HG02798 (cell line): ENCODE measurements around the gene EPSTI1.

Experiments
- ATAC-seq: cut with Tn5 transposase; IDR thresholded peaks from one replicate; pipeline ENCODE4 v1.9.1; 2021; ENCODE audit warnings: mild to moderate bottlenecking; ENCODE audit not compliant: unreplicated experiment, poor library complexity

EPSTI1 gene

GRCh38 chr13:42977219-42977659 is 14.8 kb downstream of the EPSTI1 start:
- ATAC-seq, result no peak

- no peak for ATAC-seq
Observed at GRCh38 chr13:42976066-42976465, 16.0 kb downstream of the EPSTI1 start.

- ATAC-seq, result no peak
Observed at GRCh38 chr13:42973581-42973980, 18.5 kb downstream of the EPSTI1 start.

- no peak for ATAC-seq
Observed at GRCh38 chr13:42971691-42972347, 20.2 kb downstream of the EPSTI1 start.

- peak; percentile 86 for ATAC-seq
Observed at GRCh38 chr13:42970824-42971690, 21.0 kb downstream of the EPSTI1 start.

- ATAC-seq, result peak; percentile 66
Observed at GRCh38 chr13:42969565-42970172, 22.4 kb downstream of the EPSTI1 start.

GRCh38 chr13:42968906-42969305 is 23.1 kb downstream of the EPSTI1 start:
- ATAC-seq, result no peak

- no peak for ATAC-seq
Observed at GRCh38 chr13:42967660-42968059, 24.4 kb downstream of the EPSTI1 start.

GRCh38 chr13:42965281-42965680 is 26.8 kb downstream of the EPSTI1 start:
- no peak for ATAC-seq

GRCh38 chr13:42964761-42965161 is 27.3 kb downstream of the EPSTI1 start:
- ATAC-seq, result no peak

- ATAC-seq, result no peak
Observed at GRCh38 chr13:42959615-42960014, 32.4 kb downstream of the EPSTI1 start.

GRCh38 chr13:42957881-42958280 is 34.2 kb downstream of the EPSTI1 start:
- ATAC-seq, result no peak

GRCh38 chr13:42950181-42950580 is 41.9 kb downstream of the EPSTI1 start:
- no peak for ATAC-seq

- no peak for ATAC-seq
Observed at GRCh38 chr13:42947925-42948324, 44.1 kb downstream of the EPSTI1 start.

GRCh38 chr13:42946927-42947326 is 45.1 kb downstream of the EPSTI1 start:
- ATAC-seq, result no peak

GRCh38 chr13:42929886-42930535 is 62.0 kb downstream of the EPSTI1 start:
- ATAC-seq, result no peak

GRCh38 chr13:42926555-42926954 is 65.5 kb downstream of the EPSTI1 start:
- ATAC-seq, result no peak

GRCh38 chr13:42926043-42926442 is 66.0 kb downstream of the EPSTI1 start:
- no peak for ATAC-seq

GRCh38 chr13:42925626-42926025 is 66.4 kb downstream of the EPSTI1 start:
- no peak for ATAC-seq

GRCh38 chr13:42924344-42924743 is 67.7 kb downstream of the EPSTI1 start:
- no peak for ATAC-seq

- ATAC-seq, result no peak
Observed at GRCh38 chr13:42907745-42908144, 84.3 kb downstream of the EPSTI1 start.
